ENCODE results near the gene FCMR. TPM values are rescaled to one million over a fixed set of nuclear protein-coding genes. Genes with fewer than 3 reads are reported as not detected.

FCMR gene, protein sequence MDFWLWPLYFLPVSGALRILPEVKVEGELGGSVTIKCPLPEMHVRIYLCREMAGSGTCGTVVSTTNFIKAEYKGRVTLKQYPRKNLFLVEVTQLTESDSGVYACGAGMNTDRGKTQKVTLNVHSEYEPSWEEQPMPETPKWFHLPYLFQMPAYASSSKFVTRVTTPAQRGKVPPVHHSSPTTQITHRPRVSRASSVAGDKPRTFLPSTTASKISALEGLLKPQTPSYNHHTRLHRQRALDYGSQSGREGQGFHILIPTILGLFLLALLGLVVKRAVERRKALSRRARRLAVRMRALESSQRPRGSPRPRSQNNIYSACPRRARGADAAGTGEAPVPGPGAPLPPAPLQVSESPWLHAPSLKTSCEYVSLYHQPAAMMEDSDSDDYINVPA
- total RNA-seq (2011; cell fraction: chromatin; rRNA removed; ENCODE audit: low replicate concordance) = not detected in 2 replicates
- total RNA-seq (2011; cell fraction: nucleolus; rRNA removed) = not detected in 2 replicates
- not detected in 2 replicates for total RNA-seq (2011; cell fraction: nucleoplasm; rRNA removed)
- total RNA-seq (2014; rRNA removed) (not detected in 2 replicates), total RNA-seq (2014; rRNA removed; fragmentation: Illumina TruSeq; extraction: Trizol) (not detected in 2 replicates), total RNA-seq (2015; rRNA removed; fragmentation: Illumina TruSeq; extraction: Trizol) (0.11 TPM in 1 of 2 replicates, not detected in the other), total RNA-seq (2021) (0.54 and 0.82 TPM in 2 replicates), polyA plus RNA-seq (2011; rRNA removed) (not detected in 2 replicates), polyA plus RNA-seq (2014; fragmentation: Illumina TruSeq; extraction: Trizol) (0.30 and 0.32 TPM in 2 replicates), polyA plus RNA-seq (2014; fragmentation: Nextera tagmentation; extraction: Ambion mirVana) (under 1 TPM in 1 of 2 experiments, not detected in 1; 0.11 TPM), polyA plus RNA-seq (2014; rRNA removed) (not detected in 2 replicates), polyA minus RNA-seq (2011; rRNA and poly(A)+ RNA removed) (0.32 TPM in 1 of 2 replicates, not detected in the other), Bru-seq, nascent RNA (percentile 9 among the genes with signal in this experiment), BruChase-seq, experiment 1, labeled RNA remaining after a 2-hour chase (not detected), BruChase-seq, experiment 2, labeled RNA remaining after a 6-hour chase (percentile 6 among the genes with signal in this experiment)
- polyA plus RNA-seq (2011; cell fraction: cytosol; rRNA removed) = 0.22 and 0.28 TPM in 2 replicates
- polyA plus RNA-seq (2011; cell fraction: nucleus; rRNA removed) = 0.25 and 0.26 TPM in 2 replicates
- 0.16 and 0.55 TPM in 2 replicates for polyA plus RNA-seq (2012)
- not detected in 2 replicates for polyA minus RNA-seq (2011; cell fraction: cytosol; rRNA and poly(A)+ RNA removed)
- not detected in 2 replicates for polyA minus RNA-seq (2011; cell fraction: nucleus; rRNA and poly(A)+ RNA removed)
- long read RNA-seq, experiment 1 = 0 reads
- long read RNA-seq, experiment 2 = 0 reads
- long read RNA-seq, experiment 3 = 0 reads

DNA sequence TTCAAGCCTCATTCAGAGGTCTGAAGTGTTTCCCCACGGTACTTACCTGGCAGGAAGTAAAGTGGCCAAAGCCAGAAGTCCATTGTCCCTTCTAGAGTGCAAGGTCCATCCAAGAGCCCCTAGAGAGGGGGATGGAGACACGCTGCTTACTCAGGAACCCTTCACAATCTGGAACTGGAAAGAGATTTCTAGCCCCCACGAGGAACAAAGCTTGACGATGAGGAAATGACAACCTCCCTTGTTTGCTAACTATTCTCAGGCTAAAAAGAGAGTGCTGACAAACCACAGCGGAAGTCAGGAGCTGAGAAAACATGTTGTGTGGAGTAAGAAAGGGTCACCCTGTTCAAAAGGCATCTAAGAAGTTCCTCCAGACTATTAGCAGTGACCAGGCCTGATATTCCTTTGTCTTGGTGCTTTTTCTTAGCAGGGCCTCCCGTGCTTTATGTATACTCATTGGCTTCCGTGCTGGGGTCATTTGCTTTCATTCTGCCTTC is at the start of gene FCMR:
TSS of gene FCMR (minus strand) at position 170 of the 494 bp plus-strand sequence. CDS start at position 83, 87 bp downstream.
- no peak within 1 kb of the TSS for H3K4me2 ChIP-seq (ENCODE audit: insufficient read depth, low read length)
- no peaks in the 10 kb centered on the region; the same call in 1 of the 2 replicates for H3K9me3 ChIP-seq (replicated peaks; ENCODE audit: control insufficient read depth, insufficient read depth, low read depth, low read length)
- FAIRE-seq = no peak
- H3K79me2 ChIP-seq (ENCODE audit: control insufficient read depth, insufficient read depth, low read length) = no peaks in the 10 kb centered on the region
- POLR2A ChIA-PET = interaction anchor here (0.6 to 2.1 kb wide), 7 partner anchors 10 to 302 kb away, joined by 3 to 6 read pairs (median 3); no protein-coding TSS in a partner anchor
- in situ Hi-C loops (cut with MboI) (loop anchor here (25.0 kb wide), 1 partner anchor 310 kb away; the partner anchor contains the start of gene EIF2D), intact Hi-C loops (cut with micrococcal nuclease) (no loop called here)
- H2AFZ ChIP-seq (ENCODE audit: low read depth, low read length) = peak within 1 kb of the TSS; percentile 70
- no peaks in the 10 kb centered on the region for H4K20me1 ChIP-seq (replicated peaks; ENCODE audit: control insufficient read depth, insufficient read depth, low read length)
- 7% methylated on average over 7 of the region's 7 CpGs for WGBS (ENCODE audit: insufficient coverage, low coverage, missing lambda C conversion rate)
- H3K27ac ChIP-seq (ENCODE audit: extremely low read depth, low read depth, low read length) = no peak within 1 kb of the TSS
- peaks cover 4 to 20% of the 10 kb centered on the region in 2 experiments for H3K4me1 ChIP-seq (replicated peaks in 1 of 2; ENCODE audit: control insufficient read depth in 2 of 2, insufficient read depth in 2 of 2, low read length in 2 of 2)
- CTCF ChIA-PET (ENCODE audit: low intra/inter-chr PET ratio) = no interaction called here
- 0 out of 2 replicates have a peak, but pooled peaks have one; percentile 14 for TF ChIP-seq ETV1 (tag; conservative IDR thresholded peaks at IDR 0.05; ENCODE audit: low read depth)
- no peak for TF ChIP-seq ZNF133 (CRISPR knock-in tag; IDR thresholded peaks at IDR 0.05)
- peak; percentile 28; the same call in 1 of the 2 replicates for TF ChIP-seq GABPA (tag; conservative IDR thresholded peaks at IDR 0.05; ENCODE audit: low read depth)
- peaks cover 2 to 9% of the 10 kb centered on the region in 2 experiments; a peak in 3 of 5 replicates for H3K27me3 ChIP-seq (ENCODE audit: control insufficient read depth in 2 of 2, insufficient read depth in 2 of 2, low read length in 2 of 2)
- no peak within 1 kb of the TSS for H3K9ac ChIP-seq (ENCODE audit: insufficient read depth in 1 of 2, low read depth in 2 of 2, low read length in 2 of 2)
- ATAC-seq = no peak
- BruUV-seq (replicated peaks) = no TSS peak
- H3K9me1 ChIP-seq (ENCODE audit: control insufficient read depth, insufficient read depth, low read length) = no peaks in the 10 kb centered on the region
- no peak for DNase-seq (ENCODE audit: extremely low read depth in 1 of 4, low spot score in 3 of 4)
- H3K36me3 ChIP-seq (ENCODE audit: control insufficient read depth, insufficient read depth, low read length) = no peaks in the 10 kb centered on the region
- no peak within 1 kb of the TSS for H3K4me3 ChIP-seq

All from K562 (cell line).